ENCODE measurements around the gene MEIOC. TPM values are rescaled to one million over a fixed set of nuclear protein-coding genes. Genes with fewer than 3 reads are reported as not detected.

Gene MEIOC
- total and polyA plus RNA-seq, 9 of the 15 experiments (the other 6 are each of a cell fraction or from before 2014, with no cell fraction given): 0.04 to 0.23 (median 0.06) TPM; not detected in 5

GRCh38 chr17:44647736-44648135 lies 8.5 kb upstream of the MEIOC start (continued):
- no peak for TF ChIP-seq ZHX1 (conservative IDR thresholded peaks at IDR 0.05; ENCODE audit: low read length)
- no peak for TF ChIP-seq ZNF639 (CRISPR knock-in tag; conservative IDR thresholded peaks at IDR 0.05 in 1 of 2, IDR thresholded peaks at IDR 0.05 in 1 of 2)
- TF ChIP-seq GABPB1 (CRISPR knock-in tag; IDR thresholded peaks at IDR 0.05): no peak

- Histone ChIP-seq H3K27ac (ENCODE audit: extremely low read depth, low read depth, low read length) (no peak overlapping the region), H3K27me3 (ENCODE audit: control insufficient read depth in 2 of 2, insufficient read depth in 2 of 2, low read length in 2 of 2) (peaks cover 15 to 17% of the 10 kb centered on the region in 2 experiments), H3K4me2 (ENCODE audit: insufficient read depth, low read length) (no peak overlapping the region), H3K9ac (ENCODE audit: insufficient read depth in 1 of 2, low read depth in 2 of 2, low read length in 2 of 2) (no peak overlapping the region), H4K20me1 (replicated peaks; ENCODE audit: control insufficient read depth, insufficient read depth, low read length) (no peaks in the 10 kb centered on the region), H3K4me1 (replicated peaks in 1 of 2; ENCODE audit: control insufficient read depth in 2 of 2, insufficient read depth in 2 of 2, low read length in 2 of 2) (peaks cover 0 to 3% of the 10 kb centered on the region in 2 experiments; a peak in 2 of 5 replicates), H3K9me1 (ENCODE audit: control insufficient read depth, insufficient read depth, low read length) (no peaks in the 10 kb centered on the region), H3K4me3 (no peak overlapping the region), H3K36me3 (ENCODE audit: control insufficient read depth, insufficient read depth, low read length) (no peaks in the 10 kb centered on the region), H3K79me2 (ENCODE audit: control insufficient read depth, insufficient read depth, low read length) (no peaks in the 10 kb centered on the region), H2AFZ (ENCODE audit: low read depth, low read length) (no peak overlapping the region), H3K9me3 (replicated peaks; ENCODE audit: control insufficient read depth, insufficient read depth, low read depth, low read length) (no peaks in the 10 kb centered on the region)
- TF ChIP-seq NBN (IDR thresholded peaks at IDR 0.05; ENCODE audit: low read depth): no peak
- TF ChIP-seq E2F4 (CRISPR knock-in tag; IDR thresholded peaks at IDR 0.05; ENCODE audit: low read depth): no peak
- no peak for TF ChIP-seq DMBX1 (CRISPR knock-in tag; IDR thresholded peaks at IDR 0.05; ENCODE audit: borderline replicate concordance)
- no peak for TF ChIP-seq ZKSCAN3 (CRISPR knock-in tag; IDR thresholded peaks at IDR 0.05)
- TF ChIP-seq SIN3A (IDR thresholded peaks at IDR 0.05; ENCODE audit: borderline replicate concordance in 2 of 2, control insufficient read depth in 1 of 2, low read depth in 2 of 2, low read length in 2 of 2): no peak
- no peak for TF ChIP-seq ZNF75A (CRISPR knock-in tag; IDR thresholded peaks at IDR 0.05)
- TF ChIP-seq XRCC4 (IDR thresholded peaks at IDR 0.05; ENCODE audit: extremely low read depth, insufficient read depth, insufficient read length): no peak
- ChIA-PET POLR2A (interaction anchor here (0.5 kb wide), 1 partner anchor 116 kb away, joined by 3 read pairs; no protein-coding TSS in a partner anchor), CTCF (ENCODE audit: low intra/inter-chr PET ratio) (no interaction called here)
- DNase-seq (ENCODE audit: extremely low read depth in 1 of 4, low spot score in 3 of 4) (no peak), FAIRE-seq (no peak), ATAC-seq (no peak)
- in situ Hi-C loops (cut with MboI) (no loop called here), intact Hi-C loops (cut with micrococcal nuclease) (no loop called here)
- no TSS peak for BruUV-seq (replicated peaks)
- WGBS (ENCODE audit: insufficient coverage, low coverage, missing lambda C conversion rate): 0% methylated on average over 2 of the region's 2 CpGs
Observed at GRCh38 chr17:44648963-44649362, 7.3 kb upstream of the MEIOC start.

Measured in K562 (cell line).